HTERT RPE-1 (cell line): ENCODE data around the gene TMSB4X.

ENCODE experiments used
- in situ Hi-C: fragments of 300-500 bp; cut with MboI; formaldehyde crosslinking; loops from 4 replicates; pipeline ENCODE4 v1.14.3; 2020; ENCODE audit warnings: low sequenced_read_pairs

TMSB4X gene

GRCh38 chrX:13022926-13023325, 48.0 kb downstream of the TMSB4X start:
- in situ Hi-C loops: no loop called here

DNA sequence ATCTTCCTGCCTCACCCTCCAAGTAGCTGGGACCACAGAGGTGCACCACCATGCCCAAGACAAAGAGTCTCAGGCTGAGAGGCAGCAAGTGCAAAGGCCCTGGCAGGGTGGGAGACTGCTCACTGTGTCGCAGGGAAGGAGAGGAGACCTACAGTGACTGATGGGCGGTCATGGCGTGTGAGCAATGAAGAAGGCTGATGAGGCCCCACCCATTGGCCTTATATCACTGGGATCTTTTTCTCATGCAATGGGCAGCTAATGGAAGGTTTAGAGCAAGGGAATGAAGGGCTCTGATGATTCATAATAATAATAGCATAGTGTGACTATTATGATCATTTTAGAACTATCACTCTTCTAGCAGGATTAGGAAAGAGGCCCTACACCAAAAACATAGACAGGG, 48.7 kb downstream of the TMSB4X start:
- in situ Hi-C loops: no loop called here

GRCh38 chrX:13023979-13024378, 49.1 kb downstream of the TMSB4X start:
- in situ Hi-C loops: no loop called here

DNA sequence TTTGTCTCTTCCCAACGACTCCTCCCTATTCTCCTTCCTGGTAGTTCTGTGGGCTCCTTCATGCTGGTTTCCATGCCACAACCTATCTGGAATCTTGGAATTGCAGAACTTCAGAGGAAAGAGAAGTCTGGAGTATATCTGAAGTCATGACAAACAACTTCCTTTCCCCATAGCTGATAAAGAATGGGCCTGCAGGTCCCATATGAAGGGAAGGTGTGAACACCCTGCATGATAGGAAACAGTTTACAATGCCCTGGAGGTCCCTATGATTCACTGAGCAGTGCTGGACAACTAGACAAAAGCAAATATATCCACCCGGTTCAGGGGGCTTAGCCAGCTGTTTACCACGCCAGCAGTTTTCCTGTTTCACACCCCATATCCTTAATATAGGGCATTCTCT, 50.1 kb downstream of the TMSB4X start:
- in situ Hi-C loops: no loop called here
